Measurements from ENCODE around the gene ZFHX2.
A peak's percentile ranks its signal among the peaks of the same experiment; 100 is the strongest.
"Not testable (repeated sequence)": the region's sequence is repeated elsewhere in the genome, so short reads cannot be mapped to it uniquely, and the experiment has no call there.

The ZFHX2 gene

DNA sequence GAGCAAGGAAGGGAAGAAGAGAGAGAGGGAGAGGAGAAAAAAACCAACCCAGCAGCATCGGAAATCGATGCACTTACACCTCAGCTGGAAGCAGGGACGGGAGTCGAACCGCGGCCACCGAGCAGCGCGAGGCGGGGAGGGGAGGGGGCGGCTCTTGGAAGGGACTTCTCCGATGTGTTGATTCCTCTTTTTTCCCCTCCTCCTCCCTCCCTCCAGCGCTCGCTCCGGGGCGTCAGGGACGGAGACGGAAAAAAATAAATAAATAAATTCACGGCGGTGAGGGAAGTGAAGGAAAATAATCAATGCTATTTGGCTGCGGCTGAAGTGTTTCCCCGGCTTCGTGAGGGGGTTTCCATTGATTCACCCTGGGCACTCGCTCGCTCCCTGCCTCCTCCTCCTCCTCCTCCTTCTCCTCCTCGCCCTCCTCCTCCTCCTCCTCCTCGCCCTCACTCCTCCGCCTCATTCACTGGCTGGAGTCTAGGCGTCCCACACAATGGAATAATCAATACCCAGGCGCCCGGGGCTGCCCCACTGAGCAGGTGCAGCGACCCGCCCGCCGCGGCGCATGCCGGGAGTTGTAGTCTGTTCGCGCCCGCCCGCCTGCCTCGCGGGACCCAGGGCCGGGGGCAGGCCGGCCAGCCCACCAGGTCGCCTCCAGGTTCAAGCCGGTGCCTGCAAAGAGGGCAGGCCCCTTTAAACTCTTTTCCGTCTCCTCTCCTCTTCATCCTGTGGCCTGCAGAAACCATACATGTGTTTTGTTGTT is at the start of gene ZFHX2:
Gene ZFHX2 (minus strand): TSS at position 500 of the 763 bp plus-strand sequence. CDS start 16,440 bp downstream, outside the sequence.
- FAIRE-seq = no peak
- peak; percentile 94 for DNase-seq (ENCODE audit: low spot score)

- FAIRE-seq (no peak), DNase-seq (ENCODE audit: low spot score) (no peak)
These were observed 49.2 kb upstream of the ZFHX2 start for GRCh38 chr14:23600806-23601205.

GRCh38 chr14:23600322-23600707 is 48.8 kb upstream of the ZFHX2 start:
- no peak for DNase-seq (ENCODE audit: low spot score)
- no peak for FAIRE-seq

- not testable (repeated sequence) for DNase-seq (ENCODE audit: low spot score); FAIRE-seq
These were observed 42.6 kb upstream of the ZFHX2 start for GRCh38 chr14:23594191-23594590.

GRCh38 chr14:23590198-23590597 is 38.6 kb upstream of the ZFHX2 start:
- DNase-seq (ENCODE audit: low spot score) (no peak), FAIRE-seq (no peak)

- no peak for DNase-seq (ENCODE audit: low spot score)
- no peak for FAIRE-seq
These were observed 38.0 kb upstream of the ZFHX2 start for GRCh38 chr14:23589606-23590005.

DNA sequence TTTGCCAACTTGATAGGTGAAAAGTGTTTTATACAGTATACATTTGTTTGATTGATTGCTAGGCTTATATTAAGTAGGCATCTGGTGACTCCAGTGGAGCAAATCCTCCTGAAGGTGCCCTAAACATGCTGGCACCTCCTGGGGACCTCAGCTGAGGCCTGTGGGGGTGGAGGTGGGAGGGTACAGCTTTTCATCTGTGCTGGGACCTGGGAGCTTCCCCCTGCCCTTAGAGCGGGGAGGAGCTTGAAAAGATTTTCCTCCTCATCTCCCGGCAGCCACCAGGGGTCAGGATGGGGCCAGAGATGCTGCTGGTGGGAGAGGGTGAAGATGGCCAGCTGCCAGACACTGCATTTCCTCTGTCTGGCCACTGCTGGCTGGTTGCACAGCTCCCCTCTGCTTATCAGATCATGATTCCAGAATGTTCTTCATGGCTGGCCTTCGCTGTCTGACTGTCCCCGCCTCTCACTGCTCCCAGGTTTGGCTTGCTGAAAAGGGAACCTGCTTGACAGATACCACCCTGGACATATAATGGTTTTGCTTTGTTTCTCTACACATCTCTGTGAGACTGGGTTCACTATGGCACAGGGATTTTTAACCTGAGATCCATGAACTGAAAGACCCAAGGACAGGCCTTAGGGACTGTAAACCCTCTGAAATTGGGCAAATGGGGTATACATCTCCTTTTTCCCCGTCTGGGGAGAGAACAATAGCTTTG is 37.5 kb upstream of the ZFHX2 start:
- FAIRE-seq (peak; percentile 92), DNase-seq (ENCODE audit: low spot score) (peak; percentile 92)

GRCh38 chr14:23584527-23585203 is 33.1 kb upstream of the ZFHX2 start:
- not testable (repeated sequence) for DNase-seq (ENCODE audit: low spot score); FAIRE-seq

GRCh38 chr14:23583761-23584526 is 32.4 kb upstream of the ZFHX2 start:
- not testable (repeated sequence) for DNase-seq (ENCODE audit: low spot score); FAIRE-seq

GRCh38 chr14:23582906-23583760 is 31.6 kb upstream of the ZFHX2 start:
- FAIRE-seq (no peak), DNase-seq (ENCODE audit: low spot score) (no peak)

GRCh38 chr14:23580948-23581281 is 29.4 kb upstream of the ZFHX2 start:
- DNase-seq (ENCODE audit: low spot score) (no peak), FAIRE-seq (no peak)

DNA sequence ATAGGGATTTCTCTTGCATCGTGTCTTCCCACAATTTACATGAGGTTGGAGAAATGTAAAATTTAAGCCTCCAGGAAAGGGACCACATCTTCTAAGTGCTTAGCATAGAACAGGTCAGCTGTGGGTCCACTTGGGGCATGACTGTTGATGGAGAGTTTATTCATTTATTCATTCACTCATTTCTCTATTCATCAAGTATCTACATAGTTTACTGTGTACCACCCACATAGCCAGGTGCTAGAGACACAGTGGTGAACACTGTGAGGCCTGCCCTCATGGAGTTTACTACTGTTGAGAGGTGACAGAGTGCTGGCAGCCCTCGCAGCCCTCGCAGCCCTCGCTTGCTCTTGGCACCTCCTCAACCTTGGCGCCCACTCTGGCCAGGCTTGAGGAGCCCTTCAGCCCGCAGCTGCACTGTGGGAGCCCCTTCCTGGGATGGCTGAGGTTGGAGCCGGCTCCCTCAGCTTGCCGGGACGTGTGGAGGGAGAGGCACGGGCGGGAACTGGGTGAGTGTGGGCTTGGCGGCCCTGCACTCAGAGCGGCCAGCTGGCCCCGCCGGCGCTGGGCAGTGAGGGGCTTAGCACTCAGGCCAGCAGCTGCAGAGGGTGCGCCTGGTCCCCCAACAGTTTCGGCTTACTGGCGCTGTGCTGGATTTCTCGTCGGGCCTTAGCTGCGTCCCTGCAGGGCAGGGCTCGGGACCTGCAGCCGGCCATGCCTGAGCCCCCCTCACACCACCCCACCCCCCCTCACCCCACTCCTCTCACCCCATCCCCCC is 28.8 kb upstream of the ZFHX2 start:
- DNase-seq (ENCODE audit: low spot score) (no peak), FAIRE-seq (no peak)

DNA sequence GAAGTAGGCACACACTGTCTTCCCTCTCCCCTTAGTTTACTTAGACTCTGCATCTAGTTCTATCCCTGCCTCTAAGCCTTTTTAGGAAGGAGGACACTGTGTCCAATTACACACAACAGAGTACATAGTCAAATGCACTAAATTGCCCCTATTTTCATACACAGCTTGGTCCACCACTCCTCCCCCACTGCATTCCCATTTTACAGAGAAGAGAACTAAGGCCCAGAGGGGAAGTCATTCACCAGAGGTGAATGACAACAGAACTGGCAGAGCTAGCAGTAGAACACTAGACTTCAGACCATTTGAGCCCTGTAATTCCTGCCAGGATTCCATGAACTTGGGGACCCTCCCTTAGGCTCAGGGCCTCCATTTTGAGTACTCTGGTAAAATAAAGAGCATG is 28.2 kb upstream of the ZFHX2 start:
- DNase-seq (ENCODE audit: low spot score) = no peak
- FAIRE-seq = no peak

DNA sequence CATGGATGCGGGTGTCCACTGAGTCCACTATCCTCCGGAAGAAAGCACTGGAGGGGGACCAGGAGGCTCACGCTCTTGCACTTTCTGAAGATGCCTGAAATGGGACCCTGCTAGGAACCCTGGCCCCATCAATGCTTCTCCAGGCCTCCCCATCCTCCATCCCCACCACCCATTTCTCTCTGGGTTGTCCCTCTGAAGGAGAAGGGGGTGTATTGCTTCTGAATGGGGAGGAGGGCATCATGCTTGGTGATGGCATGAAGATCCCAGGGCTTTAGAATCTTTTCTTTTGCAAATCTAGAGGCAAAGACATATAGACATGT is 27.7 kb upstream of the ZFHX2 start:
- FAIRE-seq (no peak), DNase-seq (ENCODE audit: low spot score) (no peak)

- DNase-seq (ENCODE audit: low spot score) (peak; percentile 75), FAIRE-seq (no peak)
These were observed 27.2 kb upstream of the ZFHX2 start, which contains the start of gene JPH4 for GRCh38 chr14:23578560-23579310. TSS of gene JPH4 (minus strand) at chr14:23578790. CDS start at chr14:23577453, 1,337 bp downstream.

DNA sequence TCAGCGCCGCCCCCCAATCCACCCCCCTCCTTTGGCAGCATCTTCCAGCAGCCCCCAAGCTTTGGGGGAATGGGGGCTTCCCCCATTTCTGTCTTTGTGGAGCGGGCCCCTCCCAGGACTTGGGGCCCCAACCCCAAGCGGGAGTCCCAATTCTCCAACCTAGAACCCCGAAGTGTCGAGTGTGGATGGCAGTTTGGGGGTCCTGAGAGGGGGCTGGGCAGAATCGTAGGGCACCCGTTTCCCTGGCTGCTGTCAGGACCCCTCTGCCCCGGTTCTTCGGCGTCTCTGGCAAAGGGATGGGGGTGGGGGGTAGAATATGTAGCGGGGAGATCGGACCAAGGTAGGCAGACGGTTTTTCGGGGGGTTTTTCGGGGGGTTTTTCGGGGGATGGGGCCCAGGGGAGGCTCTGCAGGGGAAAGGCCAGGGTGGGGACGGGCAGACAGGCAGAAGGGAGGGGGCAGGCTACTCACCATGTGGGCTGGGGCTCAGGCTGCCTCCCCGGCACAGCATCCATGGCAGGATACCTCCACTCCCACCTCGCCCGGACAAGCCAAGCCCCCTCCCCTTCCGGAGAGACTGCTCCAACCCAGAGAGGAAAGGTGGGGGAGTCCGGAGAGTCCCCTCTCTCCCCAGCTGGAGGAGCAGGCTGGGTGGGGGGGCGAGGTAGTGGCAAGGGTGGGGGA is 26.3 kb upstream of the ZFHX2 start:
- FAIRE-seq (no peak), DNase-seq (ENCODE audit: low spot score) (no peak)

DNA sequence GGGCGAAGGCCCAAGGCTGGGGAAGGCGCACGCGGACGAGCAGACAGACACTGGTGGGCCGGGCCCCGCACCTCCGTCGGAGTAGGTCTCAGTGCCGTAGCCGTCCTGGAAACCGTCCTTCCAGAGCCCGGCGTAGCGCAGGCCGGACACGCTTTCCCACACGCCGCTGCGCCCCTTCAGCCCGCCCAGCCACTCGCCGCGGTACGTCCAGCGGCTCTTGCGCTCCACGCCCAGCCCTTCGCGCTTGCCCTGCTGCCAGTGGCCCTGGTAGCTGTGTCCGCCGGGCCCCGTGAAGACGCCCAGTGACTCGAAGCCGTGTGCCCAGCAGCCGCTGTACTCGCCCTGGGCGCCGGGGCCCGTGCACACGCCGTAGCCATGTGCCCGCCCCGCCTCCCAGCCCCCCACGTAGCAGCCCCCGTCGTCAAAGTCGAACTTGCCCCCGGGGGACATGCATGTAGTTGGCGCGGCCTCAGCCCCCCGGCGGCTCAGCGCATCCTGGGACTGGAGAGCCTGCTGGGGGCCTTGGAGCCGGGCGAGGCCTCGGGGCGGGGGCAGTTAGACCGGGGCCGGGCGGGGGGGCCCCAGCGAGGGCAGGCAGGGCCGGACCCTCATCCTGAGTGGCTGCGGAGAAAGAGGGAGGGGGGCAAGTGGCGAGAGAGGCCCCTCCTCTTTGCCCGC is 25.6 kb upstream of the ZFHX2 start:
- no peak for DNase-seq (ENCODE audit: low spot score)
- FAIRE-seq = no peak
